HepG2 (cell line): ENCODE results near the gene CTXN1. TPM values are rescaled to one million over a fixed set of nuclear protein-coding genes. Genes with fewer than 3 reads are reported as not detected.
A peak's percentile ranks its signal among the peaks of the same experiment; 100 is the strongest.

Experiments
- ATF3 ChIP-seq: sonication (generic); formaldehyde crosslinking; IDR thresholded peaks from 2 replicates; pipeline ENCODE4 v1.4.0; 2020; ENCODE audit warnings: missing genetic modification reagents
- BCL6 ChIP-seq: IDR thresholded peaks from 2 replicates; pipeline ENCODE4 v1.6.1; 2016; ENCODE audit warnings: missing genetic modification reagents, missing compliant biosample characterization
- CENPX ChIP-seq: sonication (generic); formaldehyde crosslinking; IDR thresholded peaks from 2 replicates; pipeline ENCODE4 v1.9.0; 2021; ENCODE audit warnings: mild to moderate bottlenecking, missing genetic modification reagents, moderate library complexity
- GMEB2 ChIP-seq: IDR thresholded peaks from 2 replicates; pipeline ENCODE4 v1.6.1; 2016; ENCODE audit warnings: missing biosample characterization, missing genetic modification reagents, low read depth
- HCFC1 ChIP-seq: fragments of 150-350 bp; IDR thresholded peaks from 2 replicates; pipeline ENCODE4 v1.6.1; 2014; ENCODE audit warnings: low read depth, low read length
- HMGXB4 ChIP-seq, 2 experiments: sonication (generic) in 1 of 2; formaldehyde crosslinking in 1 of 2; IDR thresholded peaks; 2 replicates each; pipeline versions ENCODE4 v1.4.0 to v1.6.1; 2018 to 2020; ENCODE audit warnings: missing genetic modification reagents in 2 of 2, borderline replicate concordance in 1 of 2, low read depth in 1 of 2, mild to moderate bottlenecking in 1 of 2, missing biosample characterization in 1 of 2
- IKZF1 ChIP-seq: fragments of 450-650 bp; IDR thresholded peaks from 2 replicates; pipeline ENCODE4 v1.7.1; 2016
- IRF9 ChIP-seq: sonication (generic); formaldehyde crosslinking; IDR thresholded peaks from 2 replicates; pipeline ENCODE4 v1.8.0; 2022; ENCODE audit warnings: missing genetic modification reagents, mild to moderate bottlenecking, borderline replicate concordance
- KDM6A ChIP-seq: IDR thresholded peaks from 2 replicates; pipeline ENCODE4 v1.6.1; 2016; ENCODE audit warnings: low read depth
- RERE ChIP-seq: IDR thresholded peaks from 2 replicates; pipeline ENCODE4 v1.6.1; 2016; ENCODE audit warnings: low read depth, missing genetic modification reagents, missing compliant biosample characterization
- SAP130 ChIP-seq: IDR thresholded peaks from 2 replicates; pipeline ENCODE4 v1.6.1; 2016; ENCODE audit warnings: low read depth
- ZFP91 ChIP-seq: sonication (generic); formaldehyde crosslinking; IDR thresholded peaks from 2 replicates; pipeline ENCODE4 v1.9.0; 2022; ENCODE audit warnings: missing genetic modification reagents, mild to moderate bottlenecking, borderline replicate concordance
- ZMYM4 ChIP-seq: sonication (generic); formaldehyde crosslinking; IDR thresholded peaks from 2 replicates; pipeline ENCODE4 v1.8.1; 2023; ENCODE audit warnings: mild to moderate bottlenecking, missing genetic modification reagents
- ZNF10 ChIP-seq: sonication (generic); formaldehyde crosslinking; IDR thresholded peaks from 2 replicates; pipeline ENCODE4 v1.4.0; 2020; ENCODE audit warnings: mild to moderate bottlenecking, low read depth, missing genetic modification reagents, borderline replicate concordance
- ZNF468 ChIP-seq: sonication (generic); formaldehyde crosslinking; IDR thresholded peaks from 2 replicates; pipeline ENCODE4 v1.8.0; 2022; ENCODE audit warnings: mild to moderate bottlenecking, moderate library complexity, missing genetic modification reagents
- ZNF678 ChIP-seq: sonication (generic); formaldehyde crosslinking; IDR thresholded peaks from 2 replicates; pipeline ENCODE4 v1.4.0; 2020; ENCODE audit warnings: mild to moderate bottlenecking, missing genetic modification reagents
- ZNF766 ChIP-seq: sonication (generic); formaldehyde crosslinking; IDR thresholded peaks from 2 replicates; pipeline ENCODE4 v1.5.0; 2020; ENCODE audit warnings: missing genetic modification reagents, borderline replicate concordance
- polyA plus RNA-seq, 8 experiments: library from polyadenylated mRNA; depleted of rRNA in 3 of 8; stranded (reverse) in 7 of 8; unstranded in 1 of 8; fragments of >200 nt; fragmentation: Illumina TruSeq in 4 of 8; extraction: Trizol in 4 of 8; gene quantifications; 2 replicates each; pipeline versions ENCODE4 v1.2.1 to v1.2.3, GENCODE V29; 2011 to 2016; ENCODE audit warnings: low read depth in 4 of 8, missing spikeins in 1 of 8, mixed read lengths in 1 of 8; ENCODE audit not compliant: insufficient read depth in 1 of 8
- total RNA-seq, 5 experiments: library from RNA; depleted of rRNA; stranded (reverse); fragments of >200 nt; fragmentation: Illumina TruSeq; extraction: Trizol; gene quantifications; 2 replicates each; pipeline ENCODE4 v1.2.3, GENCODE V29; 2016; ENCODE audit warnings: low read depth in 1 of 5

CTXN1 gene
- total and polyA plus RNA-seq, 2 of the 13 experiments (the other 11 are each of a cell fraction or from before 2014, with no cell fraction given), result 0.11 TPM; not detected in 1

- TF ChIP-seq GMEB2 (CRISPR knock-in tag) (no peak), ZNF468 (CRISPR knock-in tag) (no peak), ZNF678 (CRISPR knock-in tag) (no peak), CENPX (CRISPR knock-in tag) (no peak), SAP130 (CRISPR knock-in tag) (peak; percentile 81), ZNF766 (CRISPR knock-in tag) (peak; percentile 100), ZNF10 (no peak), RERE (no peak), BCL6 (CRISPR knock-in tag) (no peak), HMGXB4 (CRISPR knock-in tag; IDR thresholded peaks at IDR 0.05; ENCODE audit: borderline replicate concordance in 1 of 2, low read depth in 1 of 2) (peak in 1 of 2 experiments; percentile 36; a peak in 2 of 4 replicates), KDM6A (CRISPR knock-in tag) (no peak; the same call in 1 of the 2 replicates), ZFP91 (no peak), ZMYM4 (0 out of 2 replicates have a peak, but pooled peaks have one; percentile 34), IRF9 (no peak), HCFC1 (no peak), ATF3 (no peak), IKZF1 (no peak)
These were observed 7.1 kb downstream of the CTXN1 start (continued) for GRCh38 chr19:7918615-7919421.
